DMS 273 treated with DMSO at 0.1 percent for 48 hours (cell line): ENCODE results near the gene NTRK3.

Source experiments
- DNase-seq: peaks from one replicate; lab custom pipeline; 2025; lab: John Stamatoyannopoulos, UW

NTRK3 gene

GRCh38 chr15:87940768-87941167 is 315.8 kb downstream of the NTRK3 start:
- DNase-seq, result no peak

GRCh38 chr15:87939848-87940457 is 316.6 kb downstream of the NTRK3 start:
- no peak for DNase-seq

GRCh38 chr15:87938031-87938430 is 318.5 kb downstream of the NTRK3 start:
- DNase-seq, result no peak

GRCh38 chr15:87935583-87935982 is 321.0 kb downstream of the NTRK3 start:
- DNase-seq, result no peak

- DNase-seq, result no peak
These were observed 325.0 kb downstream of the NTRK3 start for GRCh38 chr15:87931584-87931983.

- DNase-seq, result no peak
These were observed 326.1 kb downstream of the NTRK3 start for GRCh38 chr15:87930457-87930856.

- no peak for DNase-seq
These were observed 326.7 kb downstream of the NTRK3 start for GRCh38 chr15:87929841-87930240.

- DNase-seq, result no peak
These were observed 332.1 kb downstream of the NTRK3 start for GRCh38 chr15:87924433-87924832.

GRCh38 chr15:87919064-87919463 is 337.5 kb downstream of the NTRK3 start:
- DNase-seq, result no peak

GRCh38 chr15:87917480-87917879 is 339.1 kb downstream of the NTRK3 start:
- no peak for DNase-seq

GRCh38 chr15:87916208-87916607 is 340.3 kb downstream of the NTRK3 start:
- no peak for DNase-seq

- DNase-seq, result no peak
These were observed 346.2 kb downstream of the NTRK3 start for GRCh38 chr15:87910301-87910700.

- no peak for DNase-seq
These were observed 348.7 kb downstream of the NTRK3 start for GRCh38 chr15:87907676-87908446.

- DNase-seq, result no peak
These were observed 350.1 kb downstream of the NTRK3 start for GRCh38 chr15:87906444-87906843.

GRCh38 chr15:87902772-87903426 is 353.6 kb downstream of the NTRK3 start:
- no peak for DNase-seq

GRCh38 chr15:87901926-87902690 is 354.4 kb downstream of the NTRK3 start:
- no peak for DNase-seq

- DNase-seq, result no peak
These were observed 355.5 kb downstream of the NTRK3 start for GRCh38 chr15:87901008-87901407.

- DNase-seq, result no peak
These were observed 359.6 kb downstream of the NTRK3 start for GRCh38 chr15:87896936-87897335.

- DNase-seq, result no peak
These were observed 369.4 kb downstream of the NTRK3 start for GRCh38 chr15:87887177-87887576.

- no peak for DNase-seq
These were observed 375.5 kb downstream of the NTRK3 start for GRCh38 chr15:87881026-87881425.

GRCh38 chr15:87877822-87878542 is 378.6 kb downstream of the NTRK3 start:
- no peak for DNase-seq
